GM18505 (cell line): ENCODE results near the gene SHMT1.
"Not testable (repeated sequence)": the region's sequence is repeated elsewhere in the genome, so short reads cannot be mapped to it uniquely, and the experiment has no call there.

Experiments used
- ATAC-seq: cut with Tn5 transposase; IDR thresholded peaks from one replicate; pipeline ENCODE4 v1.9.1; 2021; ENCODE audit not compliant: unreplicated experiment
- POLR2A ChIP-seq: IDR thresholded peaks from 4 replicates; pipeline ENCODE4 v1.6.1; 2011; ENCODE audit warnings: borderline replicate concordance; ENCODE audit not compliant: insufficient read depth, insufficient read length; ENCODE audit errors: extremely low read depth

The SHMT1 gene

GRCh38 chr17:18323507-18324139 is 39.7 kb downstream of the SHMT1 start:
- no peak for ATAC-seq

GRCh38 chr17:18323007-18323406 is 40.3 kb downstream of the SHMT1 start:
- ATAC-seq = no peak
- no peak for TF ChIP-seq POLR2A

More at GRCh38 chr17:18323507-18324139, 39.7 kb downstream of the SHMT1 start:
- TF ChIP-seq POLR2A = no peak

GRCh38 chr17:18322522-18322921 is 40.8 kb downstream of the SHMT1 start:
- no peak for TF ChIP-seq POLR2A

GRCh38 chr17:18321309-18321708 is 42.0 kb downstream of the SHMT1 start:
- ATAC-seq = no peak
- no peak for TF ChIP-seq POLR2A

More at GRCh38 chr17:18322522-18322921, 40.8 kb downstream of the SHMT1 start:
- no peak for ATAC-seq

GRCh38 chr17:18320301-18320700 is 43.0 kb downstream of the SHMT1 start:
- ATAC-seq = no peak
- no peak for TF ChIP-seq POLR2A

GRCh38 chr17:18319604-18320256 is 43.6 kb downstream of the SHMT1 start:
- no peak for TF ChIP-seq POLR2A
- ATAC-seq = no peak

- TF ChIP-seq POLR2A = no peak
- no peak for ATAC-seq
These were observed 44.4 kb downstream of the SHMT1 start for GRCh38 chr17:18318771-18319450.

GRCh38 chr17:18318117-18318516 is 45.2 kb downstream of the SHMT1 start:
- ATAC-seq = no peak
- no peak for TF ChIP-seq POLR2A

- no peak for ATAC-seq
- TF ChIP-seq POLR2A = no peak
These were observed 47.4 kb downstream of the SHMT1 start for GRCh38 chr17:18315961-18316360.

GRCh38 chr17:18315562-18315922 is 47.8 kb downstream of the SHMT1 start:
- no peak for ATAC-seq

GRCh38 chr17:18314731-18315561 is 48.4 kb downstream of the SHMT1 start, which contains the start of the genes SMCR8 and TOP3A:
Gene SMCR8 (plus strand): TSS chr17:18315293. CDS start chr17:18315790, 497 bp downstream.
Gene TOP3A (minus strand): TSS chr17:18314994. CDS start chr17:18314778, 216 bp downstream.
- peak; percentile 67 for TF ChIP-seq POLR2A
- peak; percentile 70 for ATAC-seq

More at GRCh38 chr17:18315562-18315922, 47.8 kb downstream of the SHMT1 start:
- TF ChIP-seq POLR2A = no peak

- no peak for TF ChIP-seq POLR2A
- ATAC-seq = peak; percentile 6
These were observed 49.2 kb downstream of the SHMT1 start for GRCh38 chr17:18314059-18314730.

GRCh38 chr17:18309202-18309601 is 54.1 kb downstream of the SHMT1 start:
- no peak for ATAC-seq
- TF ChIP-seq POLR2A = no peak

GRCh38 chr17:18303206-18303605 is 60.1 kb downstream of the SHMT1 start:
- not testable (repeated sequence) for ATAC-seq
